ENCODE data around the gene SLC7A11.

DNA sequence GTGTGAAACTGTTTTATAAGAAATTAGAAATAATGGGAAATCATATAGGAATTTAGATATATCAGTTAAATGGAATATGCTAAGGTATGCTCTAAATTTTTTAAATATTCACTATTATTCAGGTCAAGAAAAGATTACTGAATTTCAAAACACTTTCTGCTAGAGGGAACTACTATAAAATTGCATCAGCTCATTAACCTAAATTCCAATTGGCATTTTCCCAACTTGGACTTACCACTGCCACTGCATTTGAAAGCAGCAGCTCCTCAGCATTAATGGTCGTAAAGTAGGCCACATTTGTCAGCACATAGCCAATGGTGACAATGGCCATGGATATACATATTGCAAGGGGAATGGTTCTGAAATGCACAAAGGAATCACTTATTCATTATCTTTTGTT lies 57.3 kb downstream of the SLC7A11 start:
- TF ChIP-seq RAD21 (IDR thresholded peaks at IDR 0.05; ENCODE audit: low read length) (no peak), POLR2A (IDR thresholded peaks at IDR 0.05; ENCODE audit: low read depth, low read length) (no peak), BHLHE40 (IDR thresholded peaks at IDR 0.05; ENCODE audit: low read depth, low read length) (no peak), CTCF (conservative IDR thresholded peaks at IDR 0.05; ENCODE audit: low read depth, low read length) (no peak), RFX5 (IDR thresholded peaks at IDR 0.05; ENCODE audit: low read depth, low read length) (no peak), RCOR1 (IDR thresholded peaks at IDR 0.05; ENCODE audit: insufficient replicate concordance, low read length) (no peak), CHD1 (IDR thresholded peaks at IDR 0.05; ENCODE audit: low read depth, low read length) (no peak), MXI1 (IDR thresholded peaks at IDR 0.05; ENCODE audit: borderline replicate concordance, low read depth, low read length) (no peak), SMC3 (IDR thresholded peaks at IDR 0.05; ENCODE audit: low read depth, low read length) (no peak)

Measured in IMR-90 (cell line).